Muscle layer of colon (tissue), 2 donors: ENCODE results near the gene WDR93.
"Not testable (repeated sequence)": the region's sequence is repeated elsewhere in the genome, so short reads cannot be mapped to it uniquely, and the experiment has no call there.

Source experiments
- H3K27ac ChIP-seq: one replicate; pipeline ENCODE4 v1.7.0; 2013; ENCODE audit warnings: low read depth, mild to moderate bottlenecking, low read length, moderate library complexity
- H3K27me3 ChIP-seq, 2 donors: one replicate each; pipeline ENCODE4 v1.7.0; 2013; ENCODE audit warnings: low read length in 2 of 2, mild to moderate bottlenecking in 2 of 2; ENCODE audit not compliant: insufficient read depth in 2 of 2, control insufficient read depth in 1 of 2
- H3K36me3 ChIP-seq: one replicate; pipeline ENCODE4 v1.7.0; 2013; ENCODE audit warnings: mild to moderate bottlenecking, low read length; ENCODE audit not compliant: insufficient read depth
- H3K4me1 ChIP-seq: one replicate; pipeline ENCODE4 v1.7.0; 2013; ENCODE audit warnings: mild to moderate bottlenecking, low read length; ENCODE audit not compliant: insufficient read depth
- H3K4me3 ChIP-seq, 2 donors: one replicate each; pipeline ENCODE4 v1.7.0; 2013; ENCODE audit warnings: low read length in 2 of 2, low read depth in 1 of 2, mild to moderate bottlenecking in 1 of 2, moderate library complexity in 1 of 2
- H3K9ac ChIP-seq: one replicate; pipeline ENCODE4 v1.7.0; 2013; ENCODE audit warnings: low read length
- H3K9me3 ChIP-seq: one replicate; pipeline ENCODE4 v1.7.0; 2013; ENCODE audit warnings: mild to moderate bottlenecking, low read length
- donor health status: abdominal sarcoma.
- donor health status: Adenocarcinoma of cecum.

WDR93 gene

DNA sequence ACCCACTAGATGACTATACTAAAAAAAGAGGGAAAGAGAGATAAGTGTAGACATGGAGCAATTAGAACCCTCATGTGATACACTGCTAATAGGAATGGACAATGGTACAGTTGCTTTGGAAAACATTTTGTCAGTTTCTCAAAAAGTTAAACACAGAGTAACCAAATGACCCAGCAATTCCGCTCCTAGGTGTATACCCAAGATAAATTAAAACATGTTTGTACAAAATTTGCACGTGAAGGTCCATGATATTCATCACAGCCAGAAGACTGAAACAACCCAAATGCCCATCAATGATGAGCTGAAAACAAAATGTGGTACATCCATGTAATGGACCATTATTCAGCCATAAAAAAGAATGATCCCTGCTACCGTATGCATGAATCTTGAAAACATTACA is 97.3 kb downstream of the WDR93 start:
- H3K9me3 ChIP-seq, result no peaks in the 10 kb centered on the region
- H3K4me1 ChIP-seq, result no peaks in the 10 kb centered on the region
- H3K9ac ChIP-seq, result no peak overlapping the region
- H3K36me3 ChIP-seq, result no peaks in the 10 kb centered on the region
- H3K27ac ChIP-seq, result no peak overlapping the region
- no peaks in the 10 kb centered on the region for H3K27me3 ChIP-seq
- H3K4me3 ChIP-seq, result no peak overlapping the region

DNA sequence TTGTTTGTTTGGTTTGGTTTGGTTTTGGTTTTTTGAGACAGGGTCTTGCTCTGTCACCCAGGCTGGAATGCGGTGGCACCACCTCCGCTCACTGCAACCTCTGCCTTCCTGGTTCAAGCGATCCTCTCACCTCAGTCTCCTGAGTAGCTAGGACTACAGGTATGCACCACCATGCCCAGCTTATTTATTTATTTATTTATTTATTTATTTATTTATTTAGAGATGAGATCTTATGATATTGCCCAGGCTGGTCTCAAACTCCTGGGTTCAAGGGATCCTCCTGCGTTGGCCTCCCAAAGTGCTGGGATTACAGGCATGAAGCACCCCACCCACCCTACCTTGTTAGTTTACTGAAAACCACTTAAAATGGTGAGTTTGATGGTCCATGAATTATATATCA is 98.0 kb downstream of the WDR93 start:
- not testable (repeated sequence) for H3K9me3 ChIP-seq, H3K4me1 ChIP-seq, H3K27me3 ChIP-seq, H3K9ac ChIP-seq, H3K27ac ChIP-seq, H3K36me3 ChIP-seq, H3K4me3 ChIP-seq

DNA sequence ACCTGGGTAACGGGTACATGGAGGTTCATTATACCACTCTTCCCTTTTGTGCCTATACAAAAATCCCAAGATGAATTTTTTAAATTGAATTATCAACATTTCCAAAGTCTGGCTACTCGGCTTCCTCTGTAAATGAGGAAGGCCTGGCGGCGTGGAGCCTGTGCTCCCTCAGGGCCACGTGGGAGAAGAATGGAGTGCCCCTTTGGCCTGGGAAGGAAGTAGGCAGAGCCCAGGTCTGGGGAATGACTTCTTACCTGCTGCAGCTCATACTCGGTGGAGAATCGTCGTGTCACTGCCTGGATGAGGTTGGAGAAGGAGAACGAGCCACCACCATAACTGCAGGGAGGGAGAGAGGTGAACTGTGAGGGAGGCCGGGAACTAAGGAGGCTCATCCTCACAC is 99.6 kb downstream of the WDR93 start:
- no peak overlapping the region for H3K9ac ChIP-seq
- no peaks in the 10 kb centered on the region for H3K4me1 ChIP-seq
- no peaks in the 10 kb centered on the region for H3K9me3 ChIP-seq
- H3K36me3 ChIP-seq, result no peaks in the 10 kb centered on the region
- H3K27me3 ChIP-seq, result no peaks in the 10 kb centered on the region
- H3K27ac ChIP-seq, result no peak overlapping the region
- H3K4me3 ChIP-seq, result no peak overlapping the region

DNA sequence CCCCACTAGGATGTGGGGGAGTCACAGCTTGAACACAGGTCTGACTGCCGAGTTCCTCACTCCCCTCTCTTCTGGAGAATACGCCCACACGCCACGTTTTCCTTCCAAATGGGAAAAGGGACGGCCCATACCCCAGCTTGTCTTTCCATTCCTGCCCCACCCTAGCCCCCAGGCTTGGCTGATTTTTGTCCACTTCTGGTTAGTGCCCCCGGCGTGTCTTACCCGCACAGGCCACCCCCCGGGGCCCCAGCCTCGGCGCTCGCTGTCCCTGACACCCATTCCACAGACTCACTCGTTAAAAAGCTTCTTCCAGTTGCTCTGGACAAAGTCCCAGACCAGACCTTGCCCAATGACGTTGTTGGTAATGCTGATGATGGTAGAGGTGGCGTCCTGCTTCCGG is 100.0 kb downstream of the WDR93 start:
- Histone ChIP-seq H3K36me3 (no peaks in the 10 kb centered on the region), H3K4me1 (no peaks in the 10 kb centered on the region)

DNA sequence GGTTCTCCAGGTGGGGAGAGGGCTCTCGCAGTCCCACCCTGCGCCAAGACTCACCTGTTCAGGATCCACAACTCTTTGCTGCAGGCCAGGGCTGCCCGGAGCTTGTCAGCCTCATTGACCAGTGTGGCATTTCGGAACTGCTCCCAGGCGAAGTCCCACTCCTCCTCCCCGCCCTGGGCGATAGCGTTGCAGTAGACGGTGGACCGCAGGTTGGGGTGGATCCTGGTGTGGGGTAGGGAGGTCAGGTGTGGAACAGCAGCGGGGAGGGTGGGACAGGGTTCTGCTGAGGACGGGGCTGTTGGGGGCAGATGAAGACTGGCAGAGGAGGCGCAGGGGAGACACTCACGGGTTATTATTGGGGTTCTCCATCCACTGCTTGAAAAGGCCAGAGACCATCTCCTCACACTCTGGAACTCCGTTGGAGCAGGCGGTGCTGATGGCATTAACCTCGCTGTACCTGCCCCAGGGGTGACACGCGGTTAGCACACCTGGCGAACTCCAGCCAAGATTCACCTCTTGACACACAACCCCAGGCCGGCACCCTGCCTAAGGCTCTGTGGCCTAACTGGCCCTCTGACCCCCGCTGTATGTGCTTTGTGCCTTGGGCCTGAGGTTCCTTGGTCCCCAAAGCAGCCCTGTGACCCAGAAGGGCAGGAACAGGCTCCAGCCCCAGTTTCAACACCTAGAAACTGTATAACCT is 101.6 kb downstream of the WDR93 start:
- no peak overlapping the region for H3K4me3 ChIP-seq
- no peak overlapping the region for H3K27ac ChIP-seq
- H3K36me3 ChIP-seq, result no peaks in the 10 kb centered on the region
- H3K27me3 ChIP-seq, result no peaks in the 10 kb centered on the region
- no peak overlapping the region for H3K9ac ChIP-seq
- H3K4me1 ChIP-seq, result no peaks in the 10 kb centered on the region
- no peaks in the 10 kb centered on the region for H3K9me3 ChIP-seq

More for the DNA sequence above, 100.0 kb downstream of the WDR93 start:
- Histone ChIP-seq H3K9me3 (no peaks in the 10 kb centered on the region), H3K27me3 (no peaks in the 10 kb centered on the region), H3K27ac (no peak overlapping the region), H3K9ac (no peak overlapping the region), H3K4me3 (no peak overlapping the region)
